SK-N-SH (cell line): ENCODE results near the gene TTC39C.

Source experiments
- CTCF ChIP-seq: fragments of 200-600 bp; sonication (generic); IDR thresholded peaks from 2 replicates; pipeline ENCODE4 v1.6.1; 2017; ENCODE audit warnings: antibody characterized with exemption, mild to moderate bottlenecking, moderate library complexity
- ELF1 ChIP-seq: IDR thresholded peaks from 2 replicates; pipeline ENCODE4 v1.4.0; 2012
- GATA2 ChIP-seq: sonication (generic); formaldehyde crosslinking; IDR thresholded peaks from 2 replicates; pipeline ENCODE4 v1.5.0; 2020; ENCODE audit warnings: mild to moderate bottlenecking, missing genetic modification reagents
- MAX ChIP-seq: IDR thresholded peaks from 2 replicates; pipeline ENCODE4 v1.4.0; 2012; ENCODE audit warnings: low read depth
- SIN3A ChIP-seq: IDR thresholded peaks from 2 replicates; pipeline ENCODE4 v1.6.1; 2012; ENCODE audit warnings: low read depth, mild to moderate bottlenecking, low read length, moderate library complexity, borderline replicate concordance
- SMC3 ChIP-seq: IDR thresholded peaks from 2 replicates; pipeline ENCODE4 v1.6.1; 2012; ENCODE audit warnings: low read depth, low read length, improper control_type of control experiment
- TAF1 ChIP-seq: IDR thresholded peaks from 2 replicates; pipeline ENCODE4 v1.6.1; 2012; ENCODE audit warnings: low read depth, mild to moderate bottlenecking, low read length, moderate library complexity, borderline replicate concordance
- USF2 ChIP-seq: fragments of 150-350 bp; IDR thresholded peaks from 2 replicates; pipeline ENCODE4 v1.6.1; 2017; ENCODE audit warnings: antibody characterized with exemption, low read length, low read depth, borderline replicate concordance
- YY1 ChIP-seq: IDR thresholded peaks from 2 replicates; pipeline ENCODE4 v1.4.0; 2012; ENCODE audit warnings: low read depth, mild to moderate bottlenecking

- TF ChIP-seq CTCF (no peak), SIN3A (no peak), MAX (no peak), GATA2 (no peak), YY1 (no peak), SMC3 (no peak), TAF1 (no peak), USF2 (no peak), ELF1 (no peak)
These were observed 27.1 kb downstream of the TTC39C start for GRCh38 chr18:24041691-24042090.
